SU-DHL-6 (cell line): Measurements from ENCODE around the gene PCDHGB4.
"Not testable (repeated sequence)": the region's sequence is repeated elsewhere in the genome, so short reads cannot be mapped to it uniquely, and the experiment has no call there.

Source experiments
- EZH2phosphoT487 ChIP-seq: fragments of 200-600 bp; sonication (generic), shearing (Covaris generic); conservative IDR thresholded peaks from 2 replicates; pipeline ENCODE4 v1.6.1; 2018; ENCODE audit warnings: mild to moderate bottlenecking, antibody characterized with exemption, low read length, moderate library complexity, mixed read lengths
- TF ChIP-seq, protein P1 (sequence below): fragments of 200-600 bp; sonication (generic); IDR thresholded peaks from one replicate; pipeline ENCODE4 v1.5.1; 2017; ENCODE audit warnings: antibody characterized with exemption, mild to moderate bottlenecking, low read length, moderate library complexity; ENCODE audit not compliant: insufficient read depth, poor library complexity, severe bottlenecking

DNA sequence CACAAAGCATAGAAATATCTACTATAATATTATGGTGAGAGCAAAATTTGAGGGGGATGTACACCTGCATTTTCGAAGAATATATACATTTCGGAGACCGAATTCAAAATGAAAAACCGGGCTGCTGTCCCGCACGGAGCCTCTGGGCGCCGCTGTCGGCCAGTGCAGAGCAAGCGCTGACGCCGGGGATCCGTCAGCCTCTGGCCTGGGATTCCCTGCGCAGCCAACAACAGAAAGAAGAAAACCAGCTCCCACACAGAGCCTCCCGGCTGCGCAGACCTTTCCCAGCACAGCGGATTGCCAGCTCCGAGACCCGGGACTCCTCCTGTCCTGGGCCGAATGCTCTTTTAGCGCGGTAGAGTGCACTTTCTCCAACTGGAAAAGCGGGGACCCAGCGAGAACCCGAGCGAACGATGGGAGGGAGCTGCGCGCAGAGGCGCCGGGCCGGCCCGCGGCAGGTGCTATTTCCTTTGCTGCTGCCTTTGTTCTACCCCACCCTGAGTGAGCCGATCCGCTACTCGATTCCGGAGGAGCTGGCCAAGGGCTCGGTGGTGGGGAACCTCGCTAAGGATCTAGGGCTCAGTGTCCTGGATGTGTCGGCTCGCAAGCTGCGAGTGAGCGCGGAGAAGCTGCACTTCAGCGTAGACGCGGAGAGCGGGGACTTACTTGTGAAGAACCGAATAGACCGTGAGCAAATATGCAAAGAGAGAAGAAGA lies 20.4 kb downstream of the PCDHGB4 start, which contains the start of gene PCDHGB6:
- TF ChIP-seq, protein P1, sequence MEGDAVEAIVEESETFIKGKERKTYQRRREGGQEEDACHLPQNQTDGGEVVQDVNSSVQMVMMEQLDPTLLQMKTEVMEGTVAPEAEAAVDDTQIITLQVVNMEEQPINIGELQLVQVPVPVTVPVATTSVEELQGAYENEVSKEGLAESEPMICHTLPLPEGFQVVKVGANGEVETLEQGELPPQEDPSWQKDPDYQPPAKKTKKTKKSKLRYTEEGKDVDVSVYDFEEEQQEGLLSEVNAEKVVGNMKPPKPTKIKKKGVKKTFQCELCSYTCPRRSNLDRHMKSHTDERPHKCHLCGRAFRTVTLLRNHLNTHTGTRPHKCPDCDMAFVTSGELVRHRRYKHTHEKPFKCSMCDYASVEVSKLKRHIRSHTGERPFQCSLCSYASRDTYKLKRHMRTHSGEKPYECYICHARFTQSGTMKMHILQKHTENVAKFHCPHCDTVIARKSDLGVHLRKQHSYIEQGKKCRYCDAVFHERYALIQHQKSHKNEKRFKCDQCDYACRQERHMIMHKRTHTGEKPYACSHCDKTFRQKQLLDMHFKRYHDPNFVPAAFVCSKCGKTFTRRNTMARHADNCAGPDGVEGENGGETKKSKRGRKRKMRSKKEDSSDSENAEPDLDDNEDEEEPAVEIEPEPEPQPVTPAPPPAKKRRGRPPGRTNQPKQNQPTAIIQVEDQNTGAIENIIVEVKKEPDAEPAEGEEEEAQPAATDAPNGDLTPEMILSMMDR: not testable (repeated sequence)
- not testable (repeated sequence) for TF ChIP-seq EZH2phosphoT487
